Medulla oblongata (tissue), 1 donor: ENCODE data around the gene TMED10.

Experiments
- DNase-seq: peaks from one replicate; pipeline ENCODE4 v3.0.0-alpha.2; 2015; ENCODE audit errors: extremely low spot score

Gene TMED10

GRCh38 chr14:75176142-75176820 is at the start of gene TMED10:
Gene TMED10, minus strand, starts transcription at chr14:75176612. Its CDS starts 33 bp downstream, at chr14:75176579.
- DNase-seq, result peak; percentile 94

GRCh38 chr14:75224561-75224960 is 48.1 kb upstream of the TMED10 start:
- DNase-seq, result no peak

GRCh38 chr14:75223664-75224154 is 47.3 kb upstream of the TMED10 start:
- peak; percentile 79 for DNase-seq

GRCh38 chr14:75222208-75222701 is 45.8 kb upstream of the TMED10 start:
- DNase-seq, result peak; percentile 41

- DNase-seq, result no peak
Observed at GRCh38 chr14:75221797-75222196, 45.4 kb upstream of the TMED10 start.

GRCh38 chr14:75220156-75220555 is 43.7 kb upstream of the TMED10 start:
- no peak for DNase-seq

GRCh38 chr14:75217508-75218206 is 41.2 kb upstream of the TMED10 start:
- DNase-seq, result no peak

- no peak for DNase-seq
Observed at GRCh38 chr14:75216427-75217006, 40.1 kb upstream of the TMED10 start.

GRCh38 chr14:75215520-75215919 is 39.1 kb upstream of the TMED10 start:
- no peak for DNase-seq

GRCh38 chr14:75214558-75214957 is 38.1 kb upstream of the TMED10 start:
- no peak for DNase-seq

- no peak for DNase-seq
Observed at GRCh38 chr14:75213172-75213571, 36.8 kb upstream of the TMED10 start.

- DNase-seq, result no peak
Observed at GRCh38 chr14:75208843-75209242, 32.4 kb upstream of the TMED10 start.

- DNase-seq, result no peak
Observed at GRCh38 chr14:75206190-75206589, 29.8 kb upstream of the TMED10 start.

GRCh38 chr14:75205591-75205990 is 29.2 kb upstream of the TMED10 start:
- no peak for DNase-seq

- no peak for DNase-seq
Observed at GRCh38 chr14:75204116-75204515, 27.7 kb upstream of the TMED10 start.

- DNase-seq, result no peak
Observed at GRCh38 chr14:75202657-75203056, 26.2 kb upstream of the TMED10 start.

GRCh38 chr14:75201087-75201486 is 24.7 kb upstream of the TMED10 start:
- DNase-seq, result no peak

GRCh38 chr14:75200451-75200850 is 24.0 kb upstream of the TMED10 start:
- DNase-seq, result no peak

- peak; percentile 65 for DNase-seq
Observed at GRCh38 chr14:75198291-75198933, 22.0 kb upstream of the TMED10 start.

GRCh38 chr14:75197338-75197737 is 20.9 kb upstream of the TMED10 start:
- no peak for DNase-seq

- peak; percentile 37 for DNase-seq
Observed at GRCh38 chr14:75196468-75196867, 20.1 kb upstream of the TMED10 start.

- no peak for DNase-seq
Observed at GRCh38 chr14:75196064-75196463, 19.7 kb upstream of the TMED10 start.
